Parathyroid adenoma (tissue), 2 donors: ENCODE results near the gene LIN7A.

Source experiments
- H2AFZ ChIP-seq: fragments of 300-600 bp; sonication (generic); one replicate; pipeline ENCODE4 v1.7.0; 2017; ENCODE audit warnings: antibody characterized with exemption, mild to moderate bottlenecking
- H3K27ac ChIP-seq: fragments of 300-600 bp; sonication (generic); one replicate; pipeline ENCODE4 v1.7.0; 2017
- H3K27me3 ChIP-seq: fragments of 300-600 bp; sonication (generic); one replicate; pipeline ENCODE4 v1.7.0; 2017; ENCODE audit warnings: low read length; ENCODE audit not compliant: control insufficient read depth, insufficient read depth
- H3K36me3 ChIP-seq: fragments of 300-600 bp; sonication (generic); one replicate; pipeline ENCODE4 v1.7.0; 2017; ENCODE audit warnings: low read length; ENCODE audit not compliant: control insufficient read depth, insufficient read depth
- H3K4me1 ChIP-seq: fragments of 300-600 bp; sonication (generic); one replicate; pipeline ENCODE4 v1.7.0; 2017; ENCODE audit warnings: control low read depth
- H3K4me2 ChIP-seq: fragments of 300-600 bp; sonication (generic); one replicate; pipeline ENCODE4 v1.7.0; 2017; ENCODE audit warnings: low read length
- H3K4me3 ChIP-seq: fragments of 300-600 bp; sonication (generic); one replicate; pipeline ENCODE4 v1.7.0; 2017; ENCODE audit warnings: low read depth, low read length
- H3K79me2 ChIP-seq: fragments of 300-600 bp; sonication (generic); one replicate; pipeline ENCODE4 v1.7.0; 2017; ENCODE audit warnings: control low read depth
- H3K9ac ChIP-seq: fragments of 300-600 bp; sonication (generic); one replicate; pipeline ENCODE4 v1.7.0; 2017; ENCODE audit warnings: mild to moderate bottlenecking
- H3K9me3 ChIP-seq: fragments of 300-600 bp; sonication (generic); one replicate; pipeline ENCODE4 v1.7.0; 2017; ENCODE audit warnings: low read length; ENCODE audit not compliant: control insufficient read depth
- CTCF ChIP-seq: fragments of 300-600 bp; sonication (generic); IDR thresholded peaks from one replicate; pipeline ENCODE4 v1.7.0; 2017; ENCODE audit warnings: antibody characterized with exemption, mild to moderate bottlenecking
- donor health status: primary hyperparathyroidism.

Gene LIN7A

GRCh38 chr12:80766210-80766609 lies 171.5 kb downstream of the LIN7A start:
- Histone ChIP-seq H3K4me2 (no peak overlapping the region), H3K79me2 (no peaks in the 10 kb centered on the region), H3K9ac (no peak overlapping the region), H2AFZ (no peak overlapping the region), H3K27ac (no peak overlapping the region), H3K27me3 (no peaks in the 10 kb centered on the region), H3K36me3 (no peaks in the 10 kb centered on the region), H3K9me3 (no peaks in the 10 kb centered on the region), H3K4me3 (no peak overlapping the region), H3K4me1 (no peaks in the 10 kb centered on the region)
- no peak for TF ChIP-seq CTCF

GRCh38 chr12:80763874-80764273 lies 173.9 kb downstream of the LIN7A start:
- peak; percentile 40 for TF ChIP-seq CTCF
- no peak overlapping the region for H3K9ac ChIP-seq

GRCh38 chr12:80761838-80762237 lies 175.9 kb downstream of the LIN7A start:
- Histone ChIP-seq H3K4me2 (no peak overlapping the region), H3K4me3 (no peak overlapping the region), H3K9me3 (no peaks in the 10 kb centered on the region), H3K36me3 (no peaks in the 10 kb centered on the region), H3K9ac (no peak overlapping the region), H3K79me2 (no peaks in the 10 kb centered on the region), H3K27ac (no peak overlapping the region), H3K27me3 (no peaks in the 10 kb centered on the region), H2AFZ (no peak overlapping the region), H3K4me1 (no peaks in the 10 kb centered on the region)
- no peak for TF ChIP-seq CTCF

More at GRCh38 chr12:80763874-80764273, 173.9 kb downstream of the LIN7A start:
- no peak overlapping the region for H2AFZ ChIP-seq
- H3K4me1 ChIP-seq: no peaks in the 10 kb centered on the region
- no peaks in the 10 kb centered on the region for H3K9me3 ChIP-seq
- no peaks in the 10 kb centered on the region for H3K27me3 ChIP-seq
- no peaks in the 10 kb centered on the region for H3K36me3 ChIP-seq
- H3K79me2 ChIP-seq: no peaks in the 10 kb centered on the region
- H3K4me2 ChIP-seq: no peak overlapping the region
- no peak overlapping the region for H3K27ac ChIP-seq
- H3K4me3 ChIP-seq: no peak overlapping the region

GRCh38 chr12:80756875-80757274 lies 180.9 kb downstream of the LIN7A start:
- TF ChIP-seq CTCF: no peak
- Histone ChIP-seq H3K27me3 (no peaks in the 10 kb centered on the region), H3K9ac (no peak overlapping the region), H3K4me1 (no peaks in the 10 kb centered on the region), H3K27ac (no peak overlapping the region), H3K79me2 (no peaks in the 10 kb centered on the region), H3K4me2 (no peak overlapping the region), H3K36me3 (no peaks in the 10 kb centered on the region), H2AFZ (no peak overlapping the region), H3K9me3 (no peaks in the 10 kb centered on the region), H3K4me3 (no peak overlapping the region)

GRCh38 chr12:80754274-80754673 lies 183.5 kb downstream of the LIN7A start:
- TF ChIP-seq CTCF: no peak

More at GRCh38 chr12:80754274-80754673, 183.5 kb downstream of the LIN7A start:
- Histone ChIP-seq H3K79me2 (no peaks in the 10 kb centered on the region), H3K36me3 (no peaks in the 10 kb centered on the region), H3K27me3 (no peaks in the 10 kb centered on the region), H3K4me3 (no peak overlapping the region), H3K9ac (no peak overlapping the region), H3K27ac (no peak overlapping the region), H3K9me3 (no peaks in the 10 kb centered on the region), H2AFZ (no peak overlapping the region), H3K4me1 (no peaks in the 10 kb centered on the region), H3K4me2 (no peak overlapping the region)
